ENCODE data around the gene ZC3H12C. TPM values are rescaled to one million over a fixed set of nuclear protein-coding genes. Genes with fewer than 3 reads are reported as not detected.
A peak's percentile ranks its signal among the peaks of the same experiment; 100 is the strongest.

ZC3H12C gene
- total RNA-seq, 1 donor from 2014 or later, result 11.8 TPM

- Mint-ChIP-seq H3K9me3 (no peaks in the 10 kb centered on the region), H3K4me3 (peak overlapping the region; percentile 31), H3K27ac (no peak overlapping the region), H3K4me1 (ENCODE audit: unreplicated experiment) (peaks cover 22% of the 10 kb centered on the region), H3K36me3 (peaks cover 8% of the 10 kb centered on the region), H3K27me3 (peaks cover 4% of the 10 kb centered on the region)
- no peak for DNase-seq (ENCODE audit: extremely low spot score, unreplicated experiment)
- TF ChIP-seq, protein P1, sequence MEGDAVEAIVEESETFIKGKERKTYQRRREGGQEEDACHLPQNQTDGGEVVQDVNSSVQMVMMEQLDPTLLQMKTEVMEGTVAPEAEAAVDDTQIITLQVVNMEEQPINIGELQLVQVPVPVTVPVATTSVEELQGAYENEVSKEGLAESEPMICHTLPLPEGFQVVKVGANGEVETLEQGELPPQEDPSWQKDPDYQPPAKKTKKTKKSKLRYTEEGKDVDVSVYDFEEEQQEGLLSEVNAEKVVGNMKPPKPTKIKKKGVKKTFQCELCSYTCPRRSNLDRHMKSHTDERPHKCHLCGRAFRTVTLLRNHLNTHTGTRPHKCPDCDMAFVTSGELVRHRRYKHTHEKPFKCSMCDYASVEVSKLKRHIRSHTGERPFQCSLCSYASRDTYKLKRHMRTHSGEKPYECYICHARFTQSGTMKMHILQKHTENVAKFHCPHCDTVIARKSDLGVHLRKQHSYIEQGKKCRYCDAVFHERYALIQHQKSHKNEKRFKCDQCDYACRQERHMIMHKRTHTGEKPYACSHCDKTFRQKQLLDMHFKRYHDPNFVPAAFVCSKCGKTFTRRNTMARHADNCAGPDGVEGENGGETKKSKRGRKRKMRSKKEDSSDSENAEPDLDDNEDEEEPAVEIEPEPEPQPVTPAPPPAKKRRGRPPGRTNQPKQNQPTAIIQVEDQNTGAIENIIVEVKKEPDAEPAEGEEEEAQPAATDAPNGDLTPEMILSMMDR (conservative IDR thresholded peaks at IDR 0.05), result no peak
These were observed 3.3 kb downstream of the ZC3H12C start for GRCh38 chr11:110096496-110096895.

- no peak overlapping the region for H3K4me3 Mint-ChIP-seq
These were observed 4.3 kb downstream of the ZC3H12C start for GRCh38 chr11:110097459-110098012.

GRCh38 chr11:110098645-110099044, 5.5 kb downstream of the ZC3H12C start:
- Mint-ChIP-seq H3K27me3 (no peaks in the 10 kb centered on the region), H3K36me3 (peaks cover 19% of the 10 kb centered on the region), H3K27ac (no peak overlapping the region), H3K9me3 (peaks cover 4% of the 10 kb centered on the region), H3K4me1 (ENCODE audit: unreplicated experiment) (peaks cover 16% of the 10 kb centered on the region), H3K4me3 (no peak overlapping the region)
- no peak for DNase-seq (ENCODE audit: extremely low spot score, unreplicated experiment)
- TF ChIP-seq, protein P1 (conservative IDR thresholded peaks at IDR 0.05), result peak; percentile 13

More at GRCh38 chr11:110097459-110098012, 4.3 kb downstream of the ZC3H12C start:
- no peak for DNase-seq (ENCODE audit: extremely low spot score, unreplicated experiment)
- Mint-ChIP-seq H3K36me3 (peaks cover 15% of the 10 kb centered on the region), H3K27me3 (no peaks in the 10 kb centered on the region), H3K27ac (no peak overlapping the region), H3K4me1 (ENCODE audit: unreplicated experiment) (peaks cover 16% of the 10 kb centered on the region), H3K9me3 (no peaks in the 10 kb centered on the region)
- TF ChIP-seq, protein P1 (conservative IDR thresholded peaks at IDR 0.05), result no peak

GRCh38 chr11:110100476-110101240, 7.5 kb downstream of the ZC3H12C start:
- H3K9me3 Mint-ChIP-seq, result peaks cover 4% of the 10 kb centered on the region
- no peak for DNase-seq (ENCODE audit: extremely low spot score, unreplicated experiment)
- TF ChIP-seq, protein P1 (conservative IDR thresholded peaks at IDR 0.05), result no peak
- H3K27me3 Mint-ChIP-seq, result no peaks in the 10 kb centered on the region
- H3K27ac Mint-ChIP-seq, result no peak overlapping the region
- H3K4me1 Mint-ChIP-seq (ENCODE audit: unreplicated experiment), result peaks cover 6% of the 10 kb centered on the region
- H3K36me3 Mint-ChIP-seq, result peaks cover 19% of the 10 kb centered on the region
- no peak overlapping the region for H3K4me3 Mint-ChIP-seq

DNA sequence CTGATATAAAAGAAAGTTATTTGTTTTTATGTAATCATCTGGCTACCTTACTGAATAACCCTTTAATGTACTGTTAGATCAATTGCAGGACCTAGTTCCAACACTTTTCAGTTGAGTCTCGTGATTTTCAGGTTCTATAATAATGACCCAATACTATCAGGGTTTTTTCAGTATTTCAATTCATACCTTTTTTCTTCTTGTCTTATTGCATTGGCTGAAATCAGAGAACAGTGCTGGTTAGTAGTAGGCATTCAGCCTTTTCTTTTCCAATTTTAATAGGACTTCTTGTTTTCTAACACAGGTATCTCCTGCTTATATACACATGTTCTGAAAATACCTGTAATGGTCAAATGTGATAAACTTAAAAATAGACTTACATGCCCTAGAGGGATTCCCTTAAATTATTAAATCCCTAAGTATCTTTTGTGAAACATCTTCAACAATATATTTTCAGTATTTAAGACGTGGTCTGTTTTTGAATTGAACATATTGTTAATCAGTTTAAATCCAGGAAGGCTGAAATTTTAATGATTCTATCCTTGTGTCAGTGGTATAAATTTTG, 13.6 kb downstream of the ZC3H12C start:
- Mint-ChIP-seq H3K27ac (no peak overlapping the region), H3K9me3 (peaks cover 4% of the 10 kb centered on the region), H3K36me3 (peaks cover 10% of the 10 kb centered on the region), H3K27me3 (no peaks in the 10 kb centered on the region), H3K4me3 (no peak overlapping the region), H3K4me1 (ENCODE audit: unreplicated experiment) (no peaks in the 10 kb centered on the region)
- TF ChIP-seq, protein P1 (conservative IDR thresholded peaks at IDR 0.05), result no peak
- no peak for DNase-seq (ENCODE audit: extremely low spot score, unreplicated experiment)

Data from type B pancreatic cell (in vitro differentiated cells).